IMR-90 (cell line): Measurements from ENCODE around the gene CHL1. TPM values are rescaled to one million over a fixed set of nuclear protein-coding genes. Genes with fewer than 3 reads are reported as not detected.

Source experiments
- ATAC-seq: fragments of 200-7000 bp; cut with Tn5 transposase; 2 replicates; pipeline ENCODE4 v1.9.1; 2020; ENCODE audit warnings: low read depth, mild to moderate bottlenecking, moderate library complexity
- BruUV-seq: library from RNA; stranded (reverse); fragments of 400-500 nt; replicated peaks from 2 replicates; lab custom pipeline; 2021; lab: Mats Ljungman, UMichigan
- CTCF ChIA-PET: fragments of 300-600 bp; formaldehyde crosslinking; extraction: SDS; loops from one replicate; lab custom pipeline; 2021; ENCODE audit warnings: antibody characterized with exemption; lab: Yijun Ruan, JAX
- POLR2A ChIA-PET: fragments of 300-600 bp; sonication (Branson Sonifier 250); formaldehyde crosslinking; loops from one replicate; lab custom pipeline; 2022; ENCODE audit warnings: antibody characterized with exemption; ENCODE audit not compliant: unreplicated experiment; lab: Charles Lee
- DNase-seq: peaks from one replicate; pipeline ENCODE4 v3.0.0; 2013
- H2AFZ ChIP-seq: replicated peaks from 2 replicates; pipeline ENCODE3; 2013; ENCODE audit warnings: low read length, mild to moderate bottlenecking; ENCODE audit not compliant: poor library complexity
- H2AK5ac ChIP-seq: 2 replicates; pipeline ENCODE4 v1.6.1; 2013; ENCODE audit warnings: low read depth, low read length, inconsistent platforms
- H2AK9ac ChIP-seq: replicated peaks from 2 replicates; pipeline ENCODE3; 2013; ENCODE audit warnings: mild to moderate bottlenecking, low read depth, low read length, moderate library complexity; ENCODE audit not compliant: poor library complexity
- H2BK120ac ChIP-seq: 2 replicates; pipeline ENCODE4 v1.6.1; 2013; ENCODE audit warnings: low read depth, low read length, inconsistent platforms
- H2BK15ac ChIP-seq: 3 replicates; pipeline ENCODE4 v1.6.1; 2013; ENCODE audit warnings: low read depth, low read length, inconsistent platforms
- H2BK20ac ChIP-seq: 2 replicates; pipeline ENCODE4 v1.6.1; 2013; ENCODE audit warnings: low read depth, mild to moderate bottlenecking, inconsistent platforms, low read length, moderate library complexity
- H2BK5ac ChIP-seq: 2 replicates; pipeline ENCODE4 v1.6.1; 2013; ENCODE audit warnings: mild to moderate bottlenecking, low read depth, low read length, inconsistent platforms; ENCODE audit not compliant: poor library complexity, severe bottlenecking
- H3K14ac ChIP-seq: replicated peaks from 2 replicates; pipeline ENCODE4 v1.6.1; 2013; ENCODE audit warnings: low read depth, low read length, inconsistent platforms
- H3K18ac ChIP-seq: 2 replicates; pipeline ENCODE4 v1.6.1; 2013; ENCODE audit warnings: low read depth, low read length, control low read depth
- H3K23ac ChIP-seq: 2 replicates; pipeline ENCODE4 v1.6.1; 2013; ENCODE audit warnings: low read depth, low read length, inconsistent platforms
- H3K27ac ChIP-seq: 2 replicates; pipeline ENCODE4 v1.5.1; 2013; ENCODE audit warnings: mild to moderate bottlenecking, control low read depth, low read length; ENCODE audit not compliant: insufficient read depth
- H3K27me3 ChIP-seq: 2 replicates; pipeline ENCODE4 v1.6.1; 2013; ENCODE audit warnings: low read length; ENCODE audit not compliant: control insufficient read depth, insufficient read depth
- H3K36me3 ChIP-seq: 2 replicates; pipeline ENCODE4 v1.6.1; 2013; ENCODE audit warnings: low read length, mixed read lengths; ENCODE audit not compliant: control insufficient read depth, insufficient read depth
- H3K4ac ChIP-seq: 2 replicates; pipeline ENCODE4 v1.6.1; 2013; ENCODE audit warnings: low read depth, low read length, inconsistent platforms
- H3K4me1 ChIP-seq: 2 replicates; pipeline ENCODE4 v1.6.1; 2013; ENCODE audit warnings: low read length, mixed read lengths; ENCODE audit not compliant: control insufficient read depth, insufficient read depth
- H3K4me2 ChIP-seq: 2 replicates; pipeline ENCODE4 v1.6.1; 2013; ENCODE audit warnings: low read depth, mild to moderate bottlenecking, control low read depth, low read length, moderate library complexity
- H3K4me3 ChIP-seq: 2 replicates; pipeline ENCODE4 v1.5.1; 2013; ENCODE audit warnings: low read depth, mild to moderate bottlenecking, control low read depth, low read length, moderate library complexity; ENCODE audit not compliant: insufficient read depth
- H3K56ac ChIP-seq: 2 replicates; pipeline ENCODE4 v1.6.1; 2013; ENCODE audit warnings: low read length, inconsistent platforms; ENCODE audit not compliant: insufficient read depth; ENCODE audit errors: extremely low read depth
- H3K79me1 ChIP-seq, 2 experiments: 2 replicates each; pipeline ENCODE4 v1.6.1; 2013; ENCODE audit warnings: low read length in 2 of 2, inconsistent platforms in 1 of 2, low read depth in 1 of 2
- H3K9ac ChIP-seq: 2 replicates; pipeline ENCODE4 v1.6.1; 2013; ENCODE audit warnings: low read depth, low read length, control low read depth
- H3K9me1 ChIP-seq: 2 replicates; pipeline ENCODE4 v1.6.1; 2013; ENCODE audit warnings: low read length, inconsistent platforms; ENCODE audit not compliant: insufficient read depth
- H3K9me3 ChIP-seq: 2 replicates; pipeline ENCODE4 v1.6.1; 2013; ENCODE audit warnings: low read length; ENCODE audit not compliant: control insufficient read depth, insufficient read depth
- H4K20me1 ChIP-seq: 2 replicates; pipeline ENCODE4 v1.6.1; 2013; ENCODE audit warnings: low read length, inconsistent platforms; ENCODE audit not compliant: insufficient read depth
- H4K5ac ChIP-seq: 2 replicates; pipeline ENCODE4 v1.6.1; 2013; ENCODE audit warnings: mild to moderate bottlenecking, low read depth, low read length, control low read depth
- H4K8ac ChIP-seq, 2 experiments: 2 replicates each; pipeline ENCODE4 v1.6.1; 2013; ENCODE audit warnings: low read depth in 2 of 2, low read length in 2 of 2, control low read depth in 1 of 2, inconsistent platforms in 1 of 2
- H4K91ac ChIP-seq: 2 replicates; pipeline ENCODE4 v1.6.1; 2013; ENCODE audit warnings: low read depth, low read length, inconsistent platforms; ENCODE audit not compliant: insufficient read depth
- BHLHE40 ChIP-seq: fragments of 150-350 bp; IDR thresholded peaks from 2 replicates; pipeline ENCODE4 v1.6.1; 2016; ENCODE audit warnings: mild to moderate bottlenecking, low read depth, low read length
- CEBPB ChIP-seq: IDR thresholded peaks from 2 replicates; pipeline ENCODE4 v1.6.1; 2012; ENCODE audit warnings: low read depth, low read length, improper control_type of control experiment
- CTCF ChIP-seq: conservative IDR thresholded peaks from 2 replicates; pipeline ENCODE4 v1.5.1; 2012; ENCODE audit warnings: mild to moderate bottlenecking, low read depth, low read length, improper control_type of control experiment
- ELK1 ChIP-seq: fragments of 150-350 bp; IDR thresholded peaks from 2 replicates; pipeline ENCODE4 v1.6.1; 2016; ENCODE audit warnings: low read depth, mild to moderate bottlenecking, low read length, moderate library complexity, borderline replicate concordance
- FOS ChIP-seq: fragments of 150-350 bp; IDR thresholded peaks from 2 replicates; pipeline ENCODE4 v1.6.1; 2016; ENCODE audit warnings: low read depth, low read length
- MXI1 ChIP-seq: IDR thresholded peaks from 2 replicates; pipeline ENCODE4 v1.6.1; 2012; ENCODE audit warnings: low read depth, mild to moderate bottlenecking, low read length, moderate library complexity, borderline replicate concordance
- NFE2L2 ChIP-seq: fragments of 150-350 bp; IDR thresholded peaks from 2 replicates; pipeline ENCODE4 v1.6.1; 2016; ENCODE audit warnings: low read depth, mild to moderate bottlenecking, low read length
- POLR2A ChIP-seq: IDR thresholded peaks from 2 replicates; pipeline ENCODE4 v1.6.1; 2012; ENCODE audit warnings: mild to moderate bottlenecking, low read depth, low read length
- RAD21 ChIP-seq: IDR thresholded peaks from 2 replicates; pipeline ENCODE4 v1.6.1; 2012; ENCODE audit warnings: low read length, improper control_type of control experiment
- RCOR1 ChIP-seq: IDR thresholded peaks from 2 replicates; pipeline ENCODE4 v1.6.1; 2012; ENCODE audit warnings: mild to moderate bottlenecking, low read length, improper control_type of control experiment; ENCODE audit not compliant: insufficient replicate concordance
- SMC3 ChIP-seq: fragments of 150-350 bp; IDR thresholded peaks from 2 replicates; pipeline ENCODE4 v1.6.1; 2016; ENCODE audit warnings: low read depth, mild to moderate bottlenecking, antibody characterized with exemption, low read length, moderate library complexity
- USF2 ChIP-seq: fragments of 150-350 bp; IDR thresholded peaks from 2 replicates; pipeline ENCODE4 v1.6.1; 2017; ENCODE audit warnings: mild to moderate bottlenecking, antibody characterized with exemption, low read length, low read depth
- WGBS, 2 experiments: methylation state at CpG; one replicate each; pipeline versions ENCODE4 v1.1.5 to v1.1.7; 2013; ENCODE audit warnings: missing lambda C conversion rate in 2 of 2; ENCODE audit not compliant: insufficient read length in 1 of 2; ENCODE audit errors: extremely low coverage in 2 of 2; 5-methylcytosine and 5-hydroxymethylcytosine counted together
- dilution Hi-C: fragments of 300-500 bp; cut with HindIII; formaldehyde crosslinking; loops from one replicate; pipeline ENCODE4 v1.14.3; 2018; ENCODE audit warnings: low sequenced_read_pairs; ENCODE audit not compliant: unreplicated experiment
- in situ Hi-C: fragments of 300-500 bp; cut with MboI; formaldehyde crosslinking; loops from 3 replicates; pipeline ENCODE4 v1.14.3; 2019; ENCODE audit warnings: low sequenced_read_pairs, inconsistent platforms, mixed read lengths
- intact Hi-C: fragments of 100-400 bp; cut with micrococcal nuclease; formaldehyde crosslinking; loops from 2 replicates; pipeline ENCODE4 v1.10.0; 2022
- polyA plus RNA-seq, 3 experiments: library from polyadenylated mRNA; depleted of rRNA; stranded (reverse); fragments of >200 nt; gene quantifications; 2 replicates each; pipeline ENCODE4 v1.2.3, GENCODE V29; 2012; ENCODE audit warnings: low replicate concordance in 1 of 3
- total RNA-seq: library from RNA; depleted of rRNA; stranded (reverse); fragments of >200 nt; gene quantifications from 2 replicates; pipeline ENCODE4 v1.2.3, GENCODE V29; 2012

The CHL1 gene
- total and polyA plus RNA-seq, 2 of the 4 experiments (the other 2 are of a cell fraction), result 0.38 to 1.6 TPM

- TF ChIP-seq USF2 (no peak), POLR2A (no peak), FOS (peak; percentile 76)
These were observed 68.0 kb downstream of the CHL1 start (continued) for GRCh38 chr3:264394-265156.

- no peaks in the 10 kb centered on the region for H3K36me3 ChIP-seq
- no peak overlapping the region for H2AFZ ChIP-seq
- no peaks in the 10 kb centered on the region for H4K20me1 ChIP-seq
- no peak overlapping the region for H2BK5ac ChIP-seq
- no peak overlapping the region for H2BK15ac ChIP-seq
- H2AK9ac ChIP-seq, result no peak overlapping the region
- no peak overlapping the region for H3K27ac ChIP-seq
- no peak overlapping the region for H3K4ac ChIP-seq
- H2BK120ac ChIP-seq, result no peak overlapping the region
- H4K91ac ChIP-seq, result no peak overlapping the region
- H3K23ac ChIP-seq, result no peak overlapping the region
- no peak overlapping the region for H3K18ac ChIP-seq
- no peak overlapping the region for H2BK20ac ChIP-seq
- in situ Hi-C loops (no loop called here), intact Hi-C loops (no loop called here), dilution Hi-C loops (no loop called here)
- no peak overlapping the region for H3K56ac ChIP-seq
- H3K4me3 ChIP-seq, result no peak overlapping the region
- DNase-seq (no peak), ATAC-seq (no peak)
- H3K14ac ChIP-seq, result no peak overlapping the region
- no peak overlapping the region for H4K8ac ChIP-seq
- H3K9ac ChIP-seq, result no peak overlapping the region
- H3K9me3 ChIP-seq, result no peaks in the 10 kb centered on the region
- no CpG with 5 or more reads among the region's 1 CpG for WGBS, 2 experiments
- no TSS peak for BruUV-seq
- H3K4me1 ChIP-seq, result no peaks in the 10 kb centered on the region; the same call in 1 of the 2 replicates
- H3K9me1 ChIP-seq, result no peaks in the 10 kb centered on the region
- no peaks in the 10 kb centered on the region for H3K79me1 ChIP-seq
- CTCF ChIA-PET, result no interaction called here
- H3K4me2 ChIP-seq, result no peak overlapping the region
- no peak overlapping the region for H2AK5ac ChIP-seq
- no peaks in the 10 kb centered on the region for H3K27me3 ChIP-seq
- POLR2A ChIA-PET, result no interaction called here
- H4K5ac ChIP-seq, result no peak overlapping the region
- no peak for TF ChIP-seq BHLHE40
- no peak for TF ChIP-seq CTCF
- no peak for TF ChIP-seq CEBPB
- no peak for TF ChIP-seq MXI1
- TF ChIP-seq FOS, result no peak
- TF ChIP-seq ELK1, result no peak
- TF ChIP-seq RCOR1, result no peak
- no peak for TF ChIP-seq RAD21
- no peak for TF ChIP-seq SMC3
- TF ChIP-seq NFE2L2, result no peak
- TF ChIP-seq USF2, result no peak
These were observed 70.5 kb downstream of the CHL1 start for GRCh38 chr3:267101-267500.
